ENCODE measurements around the gene PCSK4.
"Not testable (repeated sequence)": the region's sequence is repeated elsewhere in the genome, so short reads cannot be mapped to it uniquely, and the experiment has no call there.

Gene PCSK4

GRCh38 chr19:1481893-1482360 is 8.2 kb downstream of the PCSK4 start:
- Histone ChIP-seq H4K20me1 (ENCODE audit: control insufficient read depth, insufficient read depth, low read depth, low read length) (no peaks in the 10 kb centered on the region), H3K27me3 (ENCODE audit: control insufficient read depth, low read length) (no peaks in the 10 kb centered on the region), H3F3A (ENCODE audit: control insufficient read depth, insufficient read depth) (0 out of 2 replicates have a peak, but pooled peaks cover 2% of the 10 kb centered on the region), H3K4me2 (ENCODE audit: low read length) (no peak overlapping the region), H3K9me3 (ENCODE audit: control insufficient read depth, insufficient read depth, low read length) (no peaks in the 10 kb centered on the region), H3K9me2 (replicated peaks; ENCODE audit: control insufficient read depth, low read length) (no peaks in the 10 kb centered on the region), H3K27ac (ENCODE audit: low read depth, low read length) (no peak overlapping the region), H3K4me1 (ENCODE audit: control insufficient read depth, low read length) (peaks cover 16% of the 10 kb centered on the region), H3K4me3 (ENCODE audit: low read length) (no peak overlapping the region), H3K79me2 (ENCODE audit: control insufficient read depth, low read length) (peaks cover 18% of the 10 kb centered on the region), H3K36me3 (ENCODE audit: control insufficient read depth, low read length) (peaks cover 6% of the 10 kb centered on the region)
- no peak for TF ChIP-seq CTCF (IDR thresholded peaks at IDR 0.05; ENCODE audit: low read depth, low read length, poor library complexity, severe bottlenecking)
- no peak for TF ChIP-seq EZH2phosphoT487 (IDR thresholded peaks at IDR 0.05; ENCODE audit: borderline replicate concordance, low read length)

GRCh38 chr19:1481224-1481892 is 8.8 kb downstream of the PCSK4 start:
- TF ChIP-seq CTCF (IDR thresholded peaks at IDR 0.05; ENCODE audit: low read depth, low read length, poor library complexity, severe bottlenecking) = no peak
- no peak for TF ChIP-seq EZH2phosphoT487 (IDR thresholded peaks at IDR 0.05; ENCODE audit: borderline replicate concordance, low read length)
- H3F3A ChIP-seq (ENCODE audit: control insufficient read depth, insufficient read depth) = 0 out of 2 replicates have a peak, but pooled peaks cover 2% of the 10 kb centered on the region
- no peaks in the 10 kb centered on the region for H4K20me1 ChIP-seq (ENCODE audit: control insufficient read depth, insufficient read depth, low read depth, low read length)
- H3K9me3 ChIP-seq (ENCODE audit: control insufficient read depth, insufficient read depth, low read length) = no peaks in the 10 kb centered on the region
- H3K27ac ChIP-seq (ENCODE audit: low read depth, low read length) = no peak overlapping the region
- no peaks in the 10 kb centered on the region for H3K9me2 ChIP-seq (replicated peaks; ENCODE audit: control insufficient read depth, low read length)
- no peak overlapping the region for H3K4me2 ChIP-seq (ENCODE audit: low read length)
- peaks cover 16% of the 10 kb centered on the region for H3K4me1 ChIP-seq (ENCODE audit: control insufficient read depth, low read length)
- H3K79me2 ChIP-seq (ENCODE audit: control insufficient read depth, low read length) = peaks cover 22% of the 10 kb centered on the region
- no peak overlapping the region for H3K4me3 ChIP-seq (ENCODE audit: low read length)
- no peaks in the 10 kb centered on the region for H3K27me3 ChIP-seq (ENCODE audit: control insufficient read depth, low read length)
- peaks cover 8% of the 10 kb centered on the region for H3K36me3 ChIP-seq (ENCODE audit: control insufficient read depth, low read length)

- Histone ChIP-seq H3K4me1 (ENCODE audit: control insufficient read depth, low read length) (peaks cover 16% of the 10 kb centered on the region), H3K79me2 (ENCODE audit: control insufficient read depth, low read length) (peaks cover 28% of the 10 kb centered on the region), H3K27me3 (ENCODE audit: control insufficient read depth, low read length) (no peaks in the 10 kb centered on the region), H4K20me1 (ENCODE audit: control insufficient read depth, insufficient read depth, low read depth, low read length) (no peaks in the 10 kb centered on the region), H3K9me2 (replicated peaks; ENCODE audit: control insufficient read depth, low read length) (no peaks in the 10 kb centered on the region), H3K4me3 (ENCODE audit: low read length) (peak within 1 kb of the TSS; percentile 88), H3K4me2 (ENCODE audit: low read length) (peak within 1 kb of the TSS; percentile 86), H3F3A (ENCODE audit: control insufficient read depth, insufficient read depth) (0 out of 2 replicates have a peak, but pooled peaks cover 2% of the 10 kb centered on the region), H3K36me3 (ENCODE audit: control insufficient read depth, low read length) (peaks cover 9% of the 10 kb centered on the region), H3K27ac (ENCODE audit: low read depth, low read length) (peak within 1 kb of the TSS; percentile 80), H3K9me3 (ENCODE audit: control insufficient read depth, insufficient read depth, low read length) (no peaks in the 10 kb centered on the region)
- TF ChIP-seq CTCF (IDR thresholded peaks at IDR 0.05; ENCODE audit: low read depth, low read length, poor library complexity, severe bottlenecking) = no peak
- TF ChIP-seq EZH2phosphoT487 (IDR thresholded peaks at IDR 0.05; ENCODE audit: borderline replicate concordance, low read length) = no peak
Measured at GRCh38 chr19:1478934-1479707, 11.0 kb downstream of the PCSK4 start, which contains the start of gene C19orf25. TSS of gene C19orf25 (minus strand) at chr19:1479215. CDS start at chr19:1478903, 312 bp downstream.

GRCh38 chr19:1477056-1477455 is 13.1 kb downstream of the PCSK4 start:
- H3K9me3 ChIP-seq (ENCODE audit: control insufficient read depth, insufficient read depth, low read length); H3K27me3 ChIP-seq (ENCODE audit: control insufficient read depth, low read length); H3K9me2 ChIP-seq (replicated peaks; ENCODE audit: control insufficient read depth, low read length); H3K36me3 ChIP-seq (ENCODE audit: control insufficient read depth, low read length); H4K20me1 ChIP-seq (ENCODE audit: control insufficient read depth, insufficient read depth, low read depth, low read length); H3K27ac ChIP-seq (ENCODE audit: low read depth, low read length); H3F3A ChIP-seq (ENCODE audit: control insufficient read depth, insufficient read depth); H3K4me3 ChIP-seq (ENCODE audit: low read length): not testable (repeated sequence)
- H3K4me1 ChIP-seq (ENCODE audit: control insufficient read depth, low read length) = peaks cover 18% of the 10 kb centered on the region
- H3K4me2 ChIP-seq (ENCODE audit: low read length) = peak overlapping the region; percentile 7; the same call in 1 of the 2 replicates
- peaks cover 28% of the 10 kb centered on the region for H3K79me2 ChIP-seq (ENCODE audit: control insufficient read depth, low read length)

Measured in DOHH2 (cell line).